NOMO-1 treated with DMSO at 0.1 percent for 48 hours (cell line): ENCODE results near the gene CYTH2.
A peak's percentile ranks its signal among the peaks of the same experiment; 100 is the strongest.
"Not testable (repeated sequence)": the region's sequence is repeated elsewhere in the genome, so short reads cannot be mapped to it uniquely, and the experiment has no call there.

Source experiments
- DNase-seq: peaks from one replicate; lab custom pipeline; 2025; ENCODE audit not compliant: unreplicated experiment; lab: John Stamatoyannopoulos, UW

CYTH2 gene

GRCh38 chr19:48476176-48476575 lies 7.0 kb downstream of the CYTH2 start:
- no peak for DNase-seq

GRCh38 chr19:48477067-48477685 lies 8.0 kb downstream of the CYTH2 start:
- no peak for DNase-seq

- no peak for DNase-seq
These were observed 8.6 kb downstream of the CYTH2 start for GRCh38 chr19:48477698-48478338.

GRCh38 chr19:48478339-48479256 lies 9.4 kb downstream of the CYTH2 start:
- no peak for DNase-seq

- no peak for DNase-seq
These were observed 10.5 kb downstream of the CYTH2 start for GRCh38 chr19:48479686-48480085.

GRCh38 chr19:48480183-48480557 lies 11.0 kb downstream of the CYTH2 start:
- DNase-seq, result peak; percentile 8

GRCh38 chr19:48480558-48481500 lies 11.7 kb downstream of the CYTH2 start:
- DNase-seq, result peak; percentile 32

GRCh38 chr19:48481846-48482639 lies 12.9 kb downstream of the CYTH2 start:
- no peak for DNase-seq

GRCh38 chr19:48483301-48483700 lies 14.1 kb downstream of the CYTH2 start:
- DNase-seq, result no peak

- DNase-seq, result no peak
These were observed 15.2 kb downstream of the CYTH2 start for GRCh38 chr19:48484247-48484893.

- DNase-seq, result no peak
These were observed 15.9 kb downstream of the CYTH2 start for GRCh38 chr19:48484931-48485612.

GRCh38 chr19:48486706-48487105 lies 17.5 kb downstream of the CYTH2 start:
- DNase-seq, result not testable (repeated sequence)

- DNase-seq, result no peak
These were observed 18.4 kb downstream of the CYTH2 start for GRCh38 chr19:48487544-48487943.

GRCh38 chr19:48487948-48488347 lies 18.8 kb downstream of the CYTH2 start:
- DNase-seq, result no peak

- DNase-seq, result not testable (repeated sequence)
These were observed 19.3 kb downstream of the CYTH2 start for GRCh38 chr19:48488478-48488877.

- DNase-seq, result peak; percentile 50
These were observed 20.5 kb downstream of the CYTH2 start for GRCh38 chr19:48489608-48490216.

- DNase-seq, result no peak
These were observed 22.0 kb downstream of the CYTH2 start for GRCh38 chr19:48490981-48491792.

- no peak for DNase-seq
These were observed 22.6 kb downstream of the CYTH2 start for GRCh38 chr19:48491793-48492123.
